ENCODE results near the gene THTPA. TPM values are rescaled to one million over a fixed set of nuclear protein-coding genes. Genes with fewer than 3 reads are reported as not detected.

The THTPA gene
- total and polyA plus RNA-seq, 11 donors, result 9.1 to 30.9 (median 18.9) TPM

DNA sequence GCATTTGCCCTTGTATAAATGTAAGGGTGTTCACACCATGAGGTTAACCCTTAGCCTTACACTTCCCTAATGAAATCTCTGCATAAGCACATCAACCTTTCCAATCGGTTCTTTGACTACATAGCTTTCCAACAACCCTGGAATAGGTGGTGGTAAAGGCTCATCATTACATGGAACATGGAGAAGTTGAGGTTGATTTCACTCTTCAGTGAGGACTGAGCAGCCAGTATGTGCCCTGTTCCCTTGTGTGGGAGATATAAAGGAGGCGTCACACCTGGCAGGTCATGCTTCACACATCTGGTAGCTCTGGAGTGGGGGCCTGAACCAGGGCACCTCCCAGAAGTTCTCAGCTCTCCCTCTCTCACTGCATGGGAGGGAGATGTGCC is 44.2 kb downstream of the THTPA start:
- ATAC-seq, result no peak
- Histone ChIP-seq H3K27me3 (peaks cover 0 to 4% (median 0%) of the 10 kb centered on the region in 9 donors), H3K9me3 (peaks cover 0 to 7% (median 0%) of the 10 kb centered on the region in 12 donors), H3K36me3 (no peaks in the 10 kb centered on the region), H3K27ac (no peak overlapping the region), H3K4me3 (no peak overlapping the region), H3K4me1 (peaks cover 0 to 10% (median 0%) of the 10 kb centered on the region in 12 donors)
- TF ChIP-seq CTCF (IDR thresholded peaks at IDR 0.05), result no peak
- TF ChIP-seq POLR2A (IDR thresholded peaks at IDR 0.05), result no peak
- intact Hi-C loops (cut with DNase I), result no loop called here
- WGBS, 4 donors, result 46 to 81% (median 78%) methylated on average over 2 of the region's 2 CpGs
- DNase-seq, result no peak

DNA sequence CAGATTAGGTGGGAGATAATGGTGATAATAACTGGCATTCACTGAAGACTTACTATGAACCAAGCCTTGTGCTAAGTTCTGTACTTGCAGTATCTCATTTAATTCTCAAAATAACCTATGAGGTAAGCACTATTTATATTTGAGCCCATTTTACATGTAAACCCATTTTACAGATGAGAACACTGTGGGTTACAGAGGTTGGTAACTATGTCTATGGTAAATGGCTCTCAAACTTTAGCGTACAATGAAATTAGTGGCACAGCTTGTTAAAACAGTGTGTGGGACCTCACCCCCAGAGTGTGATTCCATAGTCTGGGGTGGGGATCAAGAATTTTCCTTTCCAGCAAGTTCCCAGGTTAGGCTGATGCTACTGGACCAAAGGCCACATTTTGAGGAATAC is 44.7 kb downstream of the THTPA start:
- Histone ChIP-seq H3K36me3 (no peaks in the 10 kb centered on the region), H3K9me3 (peaks cover 0 to 7% (median 0%) of the 10 kb centered on the region in 12 donors), H3K4me1 (peaks cover 0 to 10% (median 0%) of the 10 kb centered on the region in 12 donors), H3K27ac (no peak overlapping the region), H3K27me3 (peaks cover 0 to 4% (median 0%) of the 10 kb centered on the region in 9 donors), H3K4me3 (no peak overlapping the region)
- ATAC-seq (no peak), DNase-seq (no peak)
- intact Hi-C loops (cut with DNase I), result no loop called here
- WGBS, 4 donors, result 93 to 99% (median 96%) methylated on average over 1 of the region's 1 CpG
- TF ChIP-seq POLR2A (IDR thresholded peaks at IDR 0.05) (no peak), CTCF (IDR thresholded peaks at IDR 0.05) (no peak)

- ATAC-seq (no peak), DNase-seq (no peak)
- Histone ChIP-seq H3K4me1 (peaks cover 0 to 10% (median 0%) of the 10 kb centered on the region in 12 donors), H3K36me3 (no peaks in the 10 kb centered on the region), H3K9me3 (peaks cover 0 to 7% (median 0%) of the 10 kb centered on the region in 12 donors), H3K27me3 (peaks cover 0 to 4% (median 0%) of the 10 kb centered on the region in 9 donors), H3K4me3 (no peak overlapping the region), H3K27ac (no peak overlapping the region)
- intact Hi-C loops (cut with DNase I), result no loop called here
- TF ChIP-seq POLR2A (IDR thresholded peaks at IDR 0.05), result no peak
- TF ChIP-seq CTCF (IDR thresholded peaks at IDR 0.05), result no peak
Observed at GRCh38 chr14:23601424-23601823, 45.4 kb downstream of the THTPA start.

- intact Hi-C loops (cut with DNase I), result no loop called here
- TF ChIP-seq CTCF (IDR thresholded peaks at IDR 0.05) (no peak), POLR2A (IDR thresholded peaks at IDR 0.05) (no peak)
- Histone ChIP-seq H3K9me3 (peaks cover 0 to 7% (median 0%) of the 10 kb centered on the region in 12 donors), H3K4me1 (peaks cover 0 to 10% (median 0%) of the 10 kb centered on the region in 12 donors), H3K27ac (no peak overlapping the region), H3K36me3 (no peaks in the 10 kb centered on the region), H3K4me3 (no peak overlapping the region), H3K27me3 (peaks cover 0 to 2% (median 0%) of the 10 kb centered on the region in 9 donors)
- DNase-seq (no peak), ATAC-seq (peak in 1 of 4 donors; percentile 14)
- 0 to 53% (median 37%) methylated on average over 1 of the region's 1 CpG for WGBS, 4 donors
Observed at GRCh38 chr14:23601845-23602180, 45.7 kb downstream of the THTPA start.
